ENCODE results near the gene SCYGR1. TPM values are rescaled to one million over a fixed set of nuclear protein-coding genes. Genes with fewer than 3 reads are reported as not detected.
A peak's percentile ranks its signal among the peaks of the same experiment; 100 is the strongest.

SCYGR1 gene
- total RNA-seq, 2 donors from 2014 or later, result not detected

GRCh38 chr2:227373389-227373788, 14.4 kb downstream of the SCYGR1 start:
- WGBS, 2 donors, result 88 to 92% methylated on average over 7 to 10 of the region's 10 CpGs
- Histone ChIP-seq H3K36me3 (replicated peaks in 1 of 2; ENCODE audit: insufficient read depth in 1 of 2, low read depth in 2 of 2) (no peaks in the 10 kb centered on the region), H3K9me3 (no peaks in the 10 kb centered on the region), H3K4me3 (no peak overlapping the region), H3K27me3 (no peaks in the 10 kb centered on the region), H3K27ac (no peak overlapping the region), H3K4me1 (no peaks in the 10 kb centered on the region)
- DNase-seq, result no peak
- ATAC-seq, result no peak
- intact Hi-C loops (cut with DNase I), result no loop called here
- TF ChIP-seq CTCF (IDR thresholded peaks at IDR 0.05) (no peak), POLR2A (IDR thresholded peaks at IDR 0.05) (no peak)

- H3K9me3 ChIP-seq, result no peaks in the 10 kb centered on the region
- TF ChIP-seq CTCF (IDR thresholded peaks at IDR 0.05) (no peak), POLR2A (IDR thresholded peaks at IDR 0.05) (no peak)
- H3K4me1 ChIP-seq, result no peaks in the 10 kb centered on the region
- H3K27me3 ChIP-seq, result no peaks in the 10 kb centered on the region
- intact Hi-C loops (cut with DNase I), result no loop called here
- no peaks in the 10 kb centered on the region for H3K36me3 ChIP-seq (replicated peaks in 1 of 2; ENCODE audit: insufficient read depth in 1 of 2, low read depth in 2 of 2)
- DNase-seq (peak in 2 of 4 donors; percentile 9 to 74), ATAC-seq (no peak)
- peak overlapping the region in 1 of 4 donors; percentile 51 for H3K27ac ChIP-seq
- WGBS, 2 donors, result 62 to 76% methylated on average over 9 of the region's 9 CpGs
- H3K4me3 ChIP-seq, result no peak overlapping the region
Measured at GRCh38 chr2:227370791-227371312, 16.9 kb downstream of the SCYGR1 start.

GRCh38 chr2:227370092-227370491, 17.7 kb downstream of the SCYGR1 start:
- TF ChIP-seq CTCF (IDR thresholded peaks at IDR 0.05) (no peak), POLR2A (IDR thresholded peaks at IDR 0.05) (no peak)
- H3K36me3 ChIP-seq (replicated peaks in 1 of 2; ENCODE audit: insufficient read depth in 1 of 2, low read depth in 2 of 2), result no peaks in the 10 kb centered on the region
- DNase-seq, result no peak
- intact Hi-C loops (cut with DNase I), result no loop called here
- no peak for ATAC-seq
- no peak overlapping the region for H3K4me3 ChIP-seq
- 72 to 82% methylated on average over 8 of the region's 8 CpGs for WGBS, 2 donors
- no peaks in the 10 kb centered on the region for H3K27me3 ChIP-seq
- peak overlapping the region in 1 of 4 donors; percentile 51 for H3K27ac ChIP-seq
- no peaks in the 10 kb centered on the region for H3K4me1 ChIP-seq
- H3K9me3 ChIP-seq, result no peaks in the 10 kb centered on the region

GRCh38 chr2:227368574-227368973, 19.2 kb downstream of the SCYGR1 start:
- intact Hi-C loops (cut with DNase I), result no loop called here
- no peak for TF ChIP-seq POLR2A (IDR thresholded peaks at IDR 0.05)
- no peak for TF ChIP-seq CTCF (IDR thresholded peaks at IDR 0.05)
- Histone ChIP-seq H3K36me3 (replicated peaks in 1 of 2; ENCODE audit: insufficient read depth in 1 of 2, low read depth in 2 of 2) (no peaks in the 10 kb centered on the region), H3K4me3 (no peak overlapping the region), H3K27ac (no peak overlapping the region), H3K9me3 (no peaks in the 10 kb centered on the region), H3K4me1 (no peaks in the 10 kb centered on the region), H3K27me3 (no peaks in the 10 kb centered on the region)
- DNase-seq (no peak), ATAC-seq (no peak)
- WGBS, 2 donors, result 83 to 86% methylated on average over 5 of the region's 5 CpGs

GRCh38 chr2:227367427-227367795, 20.3 kb downstream of the SCYGR1 start:
- intact Hi-C loops (cut with DNase I), result no loop called here
- Histone ChIP-seq H3K27ac (no peak overlapping the region), H3K27me3 (no peaks in the 10 kb centered on the region), H3K36me3 (replicated peaks in 1 of 2; ENCODE audit: insufficient read depth in 1 of 2, low read depth in 2 of 2) (no peaks in the 10 kb centered on the region), H3K9me3 (no peaks in the 10 kb centered on the region), H3K4me1 (no peaks in the 10 kb centered on the region), H3K4me3 (no peak overlapping the region)
- DNase-seq, result no peak
- no peak for TF ChIP-seq POLR2A (IDR thresholded peaks at IDR 0.05)
- no peak for TF ChIP-seq CTCF (IDR thresholded peaks at IDR 0.05)
- ATAC-seq, result no peak
- WGBS, 2 donors, result 72 to 87% methylated on average over 3 of the region's 3 CpGs

Measured in body of pancreas (tissue), 4 donors.